AG04449 (cell line): ENCODE data around the gene RAPGEF2.
A peak's percentile ranks its signal among the peaks of the same experiment; 100 is the strongest.

Experiments
- CTCF ChIA-PET: fragments of 350-600 bp; formaldehyde crosslinking; extraction: SDS; loops from one replicate; lab custom pipeline; 2021; ENCODE audit warnings: antibody characterized with exemption; lab: Yijun Ruan, JAX
- POLR2A ChIA-PET: fragments of 400-600, 350-600 bp; formaldehyde crosslinking; extraction: SDS; loops from one replicate; lab custom pipeline; 2020; ENCODE audit warnings: antibody characterized with exemption, inconsistent platforms; lab: Yijun Ruan, JAX
- DNase-seq: peaks from one replicate; pipeline ENCODE4 v3.0.0-alpha.2; 2010; ENCODE audit warnings: low read depth, low spot score
- H3K4me3 ChIP-seq: 2 replicates; pipeline ENCODE4 v1.5.1; 2011; ENCODE audit warnings: low read depth, mild to moderate bottlenecking, control low read depth, low read length
- CTCF ChIP-seq: IDR thresholded peaks from one replicate; pipeline ENCODE4 v1.5.1; 2011; ENCODE audit warnings: mild to moderate bottlenecking, moderate library complexity, low read length, control low read depth, inconsistent platforms; ENCODE audit not compliant: insufficient read depth; ENCODE audit errors: missing control alignments

RAPGEF2 gene

GRCh38 chr4:159224408-159224807 lies 121.5 kb downstream of the RAPGEF2 start:
- POLR2A ChIA-PET: no interaction called here
- DNase-seq: no peak
- TF ChIP-seq CTCF: no peak
- CTCF ChIA-PET: no interaction called here
- H3K4me3 ChIP-seq: no peak overlapping the region

- no peak overlapping the region for H3K4me3 ChIP-seq
- no peak for TF ChIP-seq CTCF
- POLR2A ChIA-PET: interaction anchor here (0.6 to 0.9 kb wide), 2 partner anchors 56 to 141 kb away, joined by 3 to 4 read pairs; no protein-coding TSS in a partner anchor
- DNase-seq: no peak
- CTCF ChIA-PET: interaction anchor here (0.6 to 2.0 kb wide), 5 partner anchors 10 to 146 kb away, joined by 3 to 7 read pairs (median 4); no protein-coding TSS in a partner anchor
Measured at GRCh38 chr4:159227378-159227777, 124.5 kb downstream of the RAPGEF2 start.

GRCh38 chr4:159227984-159228383 lies 125.1 kb downstream of the RAPGEF2 start:
- DNase-seq: peak; percentile 42
- ChIA-PET CTCF (interaction anchor here (0.7 to 2.0 kb wide), 7 partner anchors 11 to 194 kb away, joined by 3 to 7 read pairs (median 3); no protein-coding TSS in a partner anchor), POLR2A (interaction anchor here (0.6 to 0.9 kb wide), 3 partner anchors 56 to 147 kb away, joined by 3 to 4 read pairs (median 3); no protein-coding TSS in a partner anchor)
- peak overlapping the region; percentile 26; the same call in 1 of the 2 replicates for H3K4me3 ChIP-seq
- TF ChIP-seq CTCF: no peak

- ChIA-PET POLR2A (no interaction called here), CTCF (interaction anchor here (1.4 to 2.0 kb wide), 2 partner anchors 14 to 193 kb away, joined by 3 to 7 read pairs; no protein-coding TSS in a partner anchor)
- DNase-seq: peak; percentile 77
- peak overlapping the region; percentile 25; the same call in 1 of the 2 replicates for H3K4me3 ChIP-seq
- no peak for TF ChIP-seq CTCF
Measured at GRCh38 chr4:159229164-159229563, 126.3 kb downstream of the RAPGEF2 start.

GRCh38 chr4:159232465-159233106 lies 129.7 kb downstream of the RAPGEF2 start:
- POLR2A ChIA-PET: no interaction called here
- CTCF ChIA-PET: no interaction called here
- TF ChIP-seq CTCF: no peak
- no peak for DNase-seq
- H3K4me3 ChIP-seq: no peak overlapping the region

GRCh38 chr4:159235779-159236368 lies 133.0 kb downstream of the RAPGEF2 start:
- DNase-seq: no peak
- no peak for TF ChIP-seq CTCF
- no peak overlapping the region for H3K4me3 ChIP-seq
- ChIA-PET POLR2A (no interaction called here), CTCF (interaction anchor here (1.0 kb wide), 1 partner anchor 33 kb away, joined by 3 read pairs; no protein-coding TSS in a partner anchor)
